Activated effector memory CD4-positive, alpha-beta T cell treated with anti-CD3 and anti-CD28 coated beads, Interleukin-2, amount 50 U/mL, for 16 hours (primary cell): ENCODE results near the gene PRRG1.
"Not testable (repeated sequence)": the region's sequence is repeated elsewhere in the genome, so short reads cannot be mapped to it uniquely, and the experiment has no call there.

ENCODE experiments used
- DNase-seq: peaks from one replicate; pipeline ENCODE4 v3.0.0-alpha.2; 2020

PRRG1 gene

DNA sequence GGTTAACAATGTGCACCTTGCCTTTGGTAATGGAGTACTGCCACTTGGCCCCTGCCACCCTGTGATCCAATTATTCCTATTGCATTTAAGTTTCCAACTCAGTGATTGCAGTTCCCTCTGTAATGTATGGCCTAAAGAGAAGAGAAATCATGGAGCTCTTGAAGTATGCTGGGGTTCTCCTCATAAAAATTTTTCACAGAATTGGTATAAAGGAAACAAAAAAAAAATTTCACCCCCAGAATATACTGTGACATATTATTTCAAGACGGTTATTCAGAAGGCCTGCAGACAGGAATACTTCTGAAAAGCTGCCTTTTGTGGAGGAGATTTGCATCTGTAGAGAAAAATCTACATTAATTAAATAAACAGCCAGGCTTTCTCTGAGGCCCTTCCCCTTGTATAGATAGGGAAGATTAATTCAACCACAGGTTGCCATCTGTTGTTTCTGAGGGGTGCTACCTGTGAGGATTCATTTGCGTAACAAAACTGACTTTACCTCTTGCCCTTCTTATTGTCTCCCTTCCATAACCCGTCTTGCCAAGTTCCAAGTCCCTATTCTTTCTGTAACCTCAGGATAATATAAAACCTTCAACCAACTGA is 127.5 kb downstream of the PRRG1 start:
- DNase-seq = no peak

DNA sequence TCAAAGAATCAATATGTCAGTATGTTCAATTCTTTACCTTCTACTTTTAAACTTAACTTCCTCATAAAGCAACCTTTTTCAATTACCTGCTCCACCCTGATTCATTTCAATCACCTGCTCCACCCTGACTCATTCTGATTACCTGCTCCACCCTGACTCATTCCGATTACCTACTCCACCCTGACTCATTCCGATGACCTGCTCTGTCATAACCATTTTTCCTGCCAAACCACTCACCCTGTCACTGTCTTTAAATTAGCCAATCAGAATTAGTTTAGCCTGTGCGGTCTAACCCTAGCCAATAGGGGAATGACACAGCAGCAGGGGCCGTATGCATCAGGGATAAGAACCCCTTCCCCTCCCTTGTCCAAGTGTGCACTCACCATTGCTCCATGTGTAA is 135.2 kb downstream of the PRRG1 start:
- DNase-seq = not testable (repeated sequence)

DNA sequence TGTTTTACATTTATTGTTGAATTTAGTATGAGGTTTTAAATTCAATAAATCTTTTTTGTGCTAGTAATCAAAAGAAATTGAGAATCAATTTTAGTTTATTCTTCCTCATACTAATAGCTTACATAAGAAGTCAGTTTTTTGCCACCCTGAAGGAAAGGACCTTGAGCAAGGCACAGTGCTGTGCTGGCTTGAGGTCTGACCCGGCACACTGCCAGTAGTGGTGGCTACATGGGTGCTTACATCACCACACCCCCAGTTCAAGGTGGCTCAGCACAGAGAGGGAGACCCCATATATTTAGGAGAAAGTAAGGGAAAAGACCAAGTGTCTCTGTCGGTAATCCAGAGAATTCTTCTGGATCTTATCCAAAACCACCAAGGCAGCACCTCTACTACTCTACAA is 136.3 kb downstream of the PRRG1 start:
- no peak for DNase-seq

DNA sequence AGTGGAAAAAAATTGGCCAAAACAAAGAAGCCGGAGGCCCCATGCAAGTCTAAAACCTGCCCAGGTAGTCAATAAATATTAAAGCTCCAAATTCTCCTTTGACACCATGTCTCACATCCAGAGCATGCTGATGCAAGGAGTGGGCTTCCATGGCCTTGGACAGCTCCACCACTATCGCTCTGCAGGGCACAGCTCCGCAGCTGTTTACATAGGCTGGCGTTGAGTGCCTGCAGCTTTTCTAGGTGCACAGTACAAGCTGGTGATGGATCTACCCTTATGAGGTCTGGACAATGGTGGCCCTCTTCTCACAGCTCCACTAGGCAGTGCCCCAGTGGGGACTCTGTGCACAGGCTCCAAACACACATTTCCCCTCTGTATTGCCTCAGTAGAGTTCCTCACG is 138.1 kb downstream of the PRRG1 start:
- no peak for DNase-seq

DNA sequence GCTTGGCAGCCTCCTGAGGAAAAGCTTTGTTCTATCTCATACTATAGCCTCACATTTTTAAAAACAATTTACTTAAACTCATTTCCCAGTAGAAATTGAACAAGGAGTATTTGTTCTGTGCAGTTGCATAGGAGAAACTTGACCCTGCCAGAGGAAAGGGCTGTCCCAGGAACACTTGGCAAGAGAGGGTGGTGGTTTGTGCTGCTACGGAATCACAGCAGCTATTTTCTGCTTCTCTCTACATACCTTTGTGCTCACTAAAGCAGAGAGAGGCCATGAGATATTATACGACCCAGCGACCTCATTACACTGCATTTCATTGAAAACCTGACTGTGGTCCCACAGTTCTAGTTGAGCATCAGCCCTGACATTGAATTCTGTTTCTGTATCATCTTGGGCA is 139.2 kb downstream of the PRRG1 start:
- no peak for DNase-seq

DNA sequence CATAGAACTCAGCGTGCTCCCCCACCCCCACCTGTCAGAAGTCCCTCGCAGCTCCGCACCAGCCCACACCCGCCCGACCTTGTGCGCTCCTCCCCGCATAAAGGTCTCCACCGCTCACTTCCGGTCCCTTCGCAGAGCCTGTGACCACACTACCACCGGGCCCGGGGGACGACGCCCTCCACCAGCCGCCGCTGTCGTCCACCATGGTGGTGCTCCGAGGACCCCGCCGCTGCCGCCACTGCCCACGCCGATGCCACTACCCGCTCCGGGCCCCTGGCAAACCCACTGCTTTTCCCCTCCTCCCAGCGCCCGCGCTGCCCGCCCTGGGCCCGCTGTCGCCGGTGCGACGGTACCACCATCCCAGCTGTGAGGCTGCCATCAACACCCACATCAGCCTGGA is 142.5 kb downstream of the PRRG1 start:
- no peak for DNase-seq

DNA sequence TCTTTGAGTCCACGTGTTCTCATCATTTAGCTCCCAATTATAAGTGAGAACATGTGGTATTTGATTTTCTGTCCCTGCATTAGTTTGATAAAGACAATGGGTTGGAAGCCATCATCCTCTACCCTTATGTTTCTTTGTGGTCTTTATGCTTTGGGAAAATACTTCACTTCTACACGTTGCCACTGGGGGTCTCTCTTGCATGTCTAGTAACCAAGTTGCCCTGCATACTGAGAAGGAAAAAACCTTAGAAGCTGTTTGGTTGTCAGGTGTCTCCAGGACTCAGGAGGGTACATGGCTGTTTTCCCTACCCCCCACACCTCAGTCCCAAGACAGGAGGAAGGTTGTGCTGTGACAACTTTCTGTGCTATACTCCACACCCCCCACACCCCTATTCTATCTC is 146.6 kb downstream of the PRRG1 start:
- not testable (repeated sequence) for DNase-seq

DNA sequence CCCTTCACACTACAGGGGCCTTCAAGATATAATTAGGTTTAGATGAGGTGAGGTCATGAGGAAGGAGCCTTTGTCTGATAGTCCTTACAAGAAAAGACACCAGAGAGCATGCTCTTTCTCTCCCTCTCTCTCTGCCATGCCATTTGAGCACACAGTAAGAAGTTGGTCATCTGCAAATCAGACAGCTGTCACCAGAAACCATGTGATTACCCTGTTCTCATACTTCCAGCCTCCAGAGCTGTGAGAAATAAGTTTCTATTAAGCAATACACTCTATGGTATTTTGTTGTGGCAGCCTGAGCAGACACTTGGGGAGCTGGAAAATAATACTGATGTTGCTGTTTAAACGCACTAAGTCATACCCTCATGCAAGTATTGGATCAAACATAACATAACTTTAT is 148.0 kb downstream of the PRRG1 start:
- not testable (repeated sequence) for DNase-seq

DNA sequence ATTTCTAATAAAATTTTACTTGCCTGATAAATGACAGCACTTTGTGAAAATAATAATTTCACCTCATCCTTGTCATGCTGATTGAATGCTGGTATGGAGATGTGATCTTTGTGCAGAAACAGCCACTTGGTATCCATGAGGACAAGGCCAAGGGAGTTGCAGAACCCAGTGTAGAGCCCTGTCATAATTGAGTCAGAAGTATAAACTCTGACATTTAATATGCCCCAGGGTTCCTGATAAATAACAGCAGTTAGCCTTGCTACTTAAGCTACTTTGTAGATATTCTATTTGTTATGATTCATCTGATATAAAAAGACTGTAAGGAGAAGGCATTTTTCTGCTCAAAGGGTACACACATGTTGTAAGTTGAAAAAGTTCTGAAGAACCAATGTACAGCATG is 149.2 kb downstream of the PRRG1 start:
- DNase-seq = not testable (repeated sequence)

DNA sequence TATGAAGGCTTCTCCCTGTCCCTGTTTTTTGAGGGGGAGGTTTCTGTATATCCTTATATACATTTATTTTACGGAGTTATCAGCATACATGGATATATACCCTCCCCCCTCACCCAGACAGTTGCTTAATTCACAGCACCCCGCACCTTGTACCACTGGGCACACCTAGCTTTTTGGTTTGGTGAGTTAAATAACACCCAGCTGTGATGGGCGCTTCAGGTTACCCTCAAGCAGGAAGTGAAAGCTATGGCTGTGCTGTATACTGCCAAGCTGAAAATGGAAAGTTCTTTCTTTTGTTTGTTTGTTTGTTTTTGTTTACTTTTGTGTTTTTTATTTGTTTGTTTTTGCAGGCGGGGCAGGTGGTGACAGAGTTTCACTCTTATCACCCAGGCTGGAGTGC is 150.5 kb downstream of the PRRG1 start:
- DNase-seq = not testable (repeated sequence)

DNA sequence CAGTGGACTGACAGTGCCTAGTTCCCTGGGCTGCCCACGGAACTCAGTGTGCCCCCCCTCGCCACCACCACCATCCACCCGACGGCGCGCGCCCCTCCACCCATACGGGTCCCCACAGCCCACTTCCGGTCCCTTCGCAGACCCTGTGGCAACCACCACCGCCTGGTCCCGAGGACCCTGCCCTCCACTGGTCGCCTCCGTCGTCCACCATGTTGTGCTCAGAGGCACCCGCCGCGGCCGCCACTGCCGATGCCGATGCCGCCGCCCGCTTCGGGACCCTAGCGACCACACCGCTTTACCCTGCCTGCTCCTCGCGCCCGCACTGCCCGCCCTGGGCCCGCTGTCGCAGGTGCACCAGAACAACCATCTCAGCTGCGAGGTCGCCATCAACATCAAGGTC is 155.8 kb downstream of the PRRG1 start:
- no peak for DNase-seq
